Astrocyte of the spinal cord (primary cell): Measurements from ENCODE around the gene MSANTD2.

Source experiments
- DNase-seq: peaks from one replicate; pipeline ENCODE4 v3.0.0; 2011; ENCODE audit warnings: low read depth, low spot score
- H3K4me3 ChIP-seq: 2 replicates; pipeline ENCODE4 v1.5.1; 2011; ENCODE audit warnings: low read depth, mild to moderate bottlenecking, low read length, moderate library complexity
- CTCF ChIP-seq: IDR thresholded peaks from 2 replicates; pipeline ENCODE4 v1.5.1; 2012; ENCODE audit warnings: low read depth, mild to moderate bottlenecking, low read length, inconsistent platforms
- in situ Hi-C: cut with HindIII; loops from 2 replicates; pipeline ENCODE4 v1.10.0; 2017; ENCODE audit warnings: low sequenced_read_pairs

MSANTD2 gene

GRCh38 chr11:124748100-124748418 is 52.1 kb downstream of the MSANTD2 start:
- no peak for DNase-seq
- no peak for TF ChIP-seq CTCF
- in situ Hi-C loops, result no loop called here
- no peak overlapping the region for H3K4me3 ChIP-seq

- in situ Hi-C loops, result no loop called here
- DNase-seq, result no peak
- no peak for TF ChIP-seq CTCF
- no peak overlapping the region for H3K4me3 ChIP-seq
Observed at GRCh38 chr11:124747406-124748099, 52.7 kb downstream of the MSANTD2 start.

GRCh38 chr11:124746621-124747243 is 53.5 kb downstream of the MSANTD2 start:
- peak; percentile 76 for DNase-seq
- TF ChIP-seq CTCF, result peak; percentile 69
- H3K4me3 ChIP-seq, result peak overlapping the region; percentile 59
- in situ Hi-C loops, result no loop called here

GRCh38 chr11:124745835-124746620 is 54.2 kb downstream of the MSANTD2 start:
- peak overlapping the region; percentile 59 for H3K4me3 ChIP-seq
- peak; percentile 25 for TF ChIP-seq CTCF
- in situ Hi-C loops, result no loop called here
- DNase-seq, result no peak

GRCh38 chr11:124745270-124745834 is 54.9 kb downstream of the MSANTD2 start:
- in situ Hi-C loops, result no loop called here
- no peak for TF ChIP-seq CTCF
- H3K4me3 ChIP-seq, result peak overlapping the region; percentile 59
- no peak for DNase-seq

- TF ChIP-seq CTCF, result no peak
- in situ Hi-C loops, result no loop called here
- no peak for DNase-seq
- no peak overlapping the region for H3K4me3 ChIP-seq
Observed at GRCh38 chr11:124743050-124743449, 57.2 kb downstream of the MSANTD2 start.
